Left colon (tissue), 2 donors: ENCODE measurements around the gene PYGL. TPM values are rescaled to one million over a fixed set of nuclear protein-coding genes. Genes with fewer than 3 reads are reported as not detected.

ENCODE experiments used
- ATAC-seq: fragments of 200-7000 bp; cut with Tn5 transposase; one replicate; pipeline ENCODE4 v1.9.1; 2020; ENCODE audit warnings: mild to moderate bottlenecking, moderate library complexity
- DNase-seq, 2 donors: peaks; one replicate each; pipeline ENCODE4 v3.0.0-alpha.2; 2020
- intact Hi-C, 2 donors: fragments of 100-400 bp; cut with DNase I in 1 of 2; cut with micrococcal nuclease in 1 of 2; formaldehyde crosslinking; loops; one replicate each; pipeline versions ENCODE4 v1.11.2 to v1.14.0; 2022; cut with DNase I, micrococcal nuclease
- long read RNA-seq: library from polyadenylated mRNA; unstranded; transcript quantifications from one replicate; pipeline ENCODE4 v2.0.0, GENCODE V29; 2021
- total RNA-seq, 2 donors: library from RNA; stranded (reverse); fragmentation: NEBNext Ultra II Directional; extraction: Animal tissue kit (Norgen Biotek cat#: 25700); gene quantifications; one replicate each; pipeline ENCODE4 v1.2.1, GENCODE V29; 2021
- donor health status: DM: no; HTN: no; CAD: no.
- donor health status: DM: yes; HTN: yes; CAD: no.

PYGL gene
- 10 to 100 TPM; 32.9 to 55.6 TPM for total RNA-seq
- long read RNA-seq, transcript PYGL-201 (20 exons, 3,048 nt) = major isoform, 35 of 55 reads
- long read RNA-seq, partial matches to known transcripts = 13 of 55 reads
- long read RNA-seq, other reads (novel, unspliced or antisense) = 5 of 55 reads

DNA sequence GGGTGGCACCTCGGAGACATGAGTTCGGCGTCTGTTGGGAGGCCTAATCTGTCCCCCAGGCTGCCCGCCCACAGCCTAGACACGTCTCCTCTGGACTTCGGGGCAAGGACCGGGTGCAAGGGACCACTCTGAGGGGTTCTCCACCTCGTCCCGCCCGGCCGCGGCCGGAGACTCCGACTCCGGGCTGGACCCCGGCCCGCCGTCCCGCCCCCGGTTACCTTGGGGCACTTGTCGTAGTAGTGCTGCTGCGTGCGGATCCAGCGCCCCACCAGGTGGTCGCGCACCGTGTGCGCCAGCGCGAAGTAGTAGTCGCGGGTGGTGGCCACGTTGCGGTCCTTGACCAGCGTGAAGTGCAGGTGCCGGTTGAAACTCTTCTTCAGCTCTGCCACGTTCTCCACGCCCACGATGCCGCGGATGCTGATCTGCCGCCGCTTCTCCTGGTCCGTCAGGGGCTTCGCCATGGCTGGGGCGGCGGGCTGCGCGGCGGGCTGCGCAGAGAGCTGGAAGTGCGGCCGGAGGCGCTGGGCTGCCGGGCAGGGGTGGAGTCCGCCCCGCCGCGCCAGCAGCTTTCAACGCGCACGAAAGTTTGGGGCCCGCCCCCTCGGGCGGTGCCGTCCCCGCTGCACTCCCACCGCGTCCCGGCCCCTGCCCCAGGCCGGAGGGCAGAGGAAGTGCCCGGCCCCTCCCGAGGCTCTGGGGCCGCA is at the start of gene PYGL:
TSS of gene PYGL (minus strand) at position 541 of the 704 bp plus-strand sequence. CDS start at position 461, 80 bp downstream.
- ATAC-seq (peak; percentile 89), DNase-seq (peak; percentile 74 to 81)
- intact Hi-C loops = no loop called here

DNA sequence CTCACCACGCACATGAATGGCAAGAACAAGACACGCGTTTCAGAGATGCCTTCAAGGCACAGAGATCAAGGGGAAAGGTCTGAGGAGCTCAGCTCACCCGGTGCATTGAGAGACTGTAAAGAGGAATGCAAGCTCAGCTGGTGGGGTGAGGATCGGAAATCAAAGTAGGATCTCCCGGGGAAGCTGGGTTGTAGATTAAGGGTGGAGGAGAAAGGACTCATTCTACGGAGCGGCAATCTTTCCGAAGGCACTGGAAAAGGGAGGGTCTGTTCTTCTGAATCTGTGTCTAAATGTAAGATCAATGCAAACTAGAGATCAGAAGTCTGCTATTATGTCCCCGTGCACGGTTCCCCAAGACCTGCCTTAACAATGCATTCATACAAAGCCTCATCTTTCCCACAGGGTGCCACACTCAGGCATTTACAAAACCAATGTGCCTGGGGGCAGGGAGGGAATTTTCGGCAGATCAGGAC is 41.6 kb upstream of the PYGL start:
- intact Hi-C loops = no loop called here
- ATAC-seq = no peak
- DNase-seq = no peak

DNA sequence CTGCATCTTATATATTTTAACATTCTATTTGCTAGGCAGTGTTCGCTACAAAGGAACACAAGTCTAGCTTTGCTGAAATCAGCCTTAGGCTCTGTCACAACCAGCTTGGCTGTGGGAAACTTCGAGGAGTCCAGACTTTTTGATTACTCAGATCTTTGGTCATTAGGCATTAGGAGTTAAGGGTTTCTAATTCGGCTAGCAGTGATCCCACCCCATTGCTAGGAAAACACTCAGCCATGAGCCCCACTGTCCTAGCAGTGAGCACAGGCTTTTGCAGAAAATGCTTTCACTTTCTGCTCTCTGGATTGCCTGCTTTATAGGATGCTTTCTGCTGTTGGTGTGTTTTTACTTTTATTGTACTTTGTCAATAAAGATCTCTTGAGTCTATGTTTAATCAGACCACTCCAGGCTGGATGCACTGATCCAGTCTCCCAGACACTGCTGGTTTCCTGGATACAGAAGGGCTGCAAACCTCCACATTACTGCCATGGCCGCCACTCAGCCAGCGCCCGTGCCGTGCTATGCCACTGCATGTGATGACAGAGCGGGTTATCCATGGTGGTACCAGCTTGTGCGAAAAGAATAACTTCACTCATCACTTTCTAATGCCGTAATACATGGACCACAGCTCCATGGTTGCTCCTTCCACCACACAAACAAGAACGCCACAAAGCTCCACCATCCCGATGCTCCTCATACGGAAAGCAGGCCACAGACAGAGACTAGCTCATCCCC is 41.0 kb upstream of the PYGL start:
- intact Hi-C loops = no loop called here
- DNase-seq = no peak
- peak; percentile 23 for ATAC-seq

DNA sequence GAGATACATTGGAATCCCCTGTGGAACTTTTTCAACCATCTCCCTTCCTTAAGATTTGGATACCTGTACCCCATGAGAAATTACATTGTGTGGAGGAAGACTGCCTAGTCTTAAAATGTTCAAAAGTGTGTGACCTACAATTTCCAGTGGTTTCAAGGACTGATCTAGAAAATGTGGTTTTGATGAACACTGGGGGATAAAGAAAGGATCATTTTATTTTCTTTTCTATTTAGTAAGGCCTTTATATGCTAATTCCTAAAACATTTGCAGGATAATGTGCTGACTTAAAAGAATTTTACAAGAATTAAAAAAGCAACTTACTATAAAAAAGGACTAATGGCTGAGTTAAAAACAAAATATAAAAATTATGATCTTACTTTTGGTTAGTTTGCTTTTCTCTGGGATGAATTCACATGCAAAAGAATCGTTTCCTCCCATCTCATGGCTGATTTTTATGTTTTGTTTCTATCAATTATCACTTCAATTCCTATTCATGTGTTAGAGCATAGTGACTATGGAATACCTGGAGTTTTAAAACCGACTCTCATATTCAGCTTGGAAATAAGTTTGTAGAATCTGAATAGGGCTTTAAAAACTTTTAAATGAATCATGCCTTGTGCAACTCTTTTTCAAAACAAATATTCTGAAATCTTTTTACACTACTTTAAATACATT is 39.9 kb upstream of the PYGL start:
- no peak for ATAC-seq
- no peak for DNase-seq
- intact Hi-C loops = no loop called here

DNA sequence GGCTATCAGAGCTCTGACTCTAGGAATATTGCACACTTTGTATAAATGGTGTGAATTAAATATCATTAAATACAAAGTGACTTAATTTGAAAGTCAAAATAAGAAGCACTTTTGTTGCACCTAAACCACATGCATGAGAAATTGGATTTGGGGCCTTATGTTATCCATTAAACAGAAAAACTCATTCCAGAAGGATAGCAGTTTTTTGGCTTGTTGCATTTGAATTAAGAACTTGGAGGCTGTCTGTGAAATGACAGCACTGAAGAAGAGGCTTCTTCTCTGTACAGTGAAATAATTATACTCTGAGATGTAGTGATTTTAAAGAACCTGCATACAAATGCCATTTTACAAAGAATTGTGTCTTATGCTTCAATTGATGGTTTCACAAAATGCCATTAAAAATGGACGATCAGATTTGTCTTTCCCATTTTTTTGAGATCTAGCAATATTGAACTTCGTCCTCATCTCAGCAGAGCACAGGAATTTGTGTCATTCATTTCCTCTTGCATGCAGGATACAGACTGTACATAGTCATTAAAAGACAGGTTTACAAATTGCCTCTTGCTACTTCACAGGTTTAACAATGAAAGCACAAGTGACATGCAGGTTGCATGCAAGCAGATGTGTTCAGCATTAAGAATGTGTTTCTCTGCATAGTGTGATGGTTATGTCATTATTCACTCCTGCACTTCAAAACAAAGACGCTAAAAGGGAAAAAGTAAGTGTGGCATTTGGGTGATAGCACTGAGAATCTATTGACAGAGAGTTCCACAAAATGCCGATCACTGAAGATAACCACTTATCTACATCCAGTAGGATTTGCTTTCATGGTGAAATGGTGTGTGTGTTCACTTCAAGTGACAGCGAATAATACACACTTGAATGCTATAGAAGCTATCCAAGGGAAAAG is 35.9 kb upstream of the PYGL start:
- intact Hi-C loops = no loop called here

DNA sequence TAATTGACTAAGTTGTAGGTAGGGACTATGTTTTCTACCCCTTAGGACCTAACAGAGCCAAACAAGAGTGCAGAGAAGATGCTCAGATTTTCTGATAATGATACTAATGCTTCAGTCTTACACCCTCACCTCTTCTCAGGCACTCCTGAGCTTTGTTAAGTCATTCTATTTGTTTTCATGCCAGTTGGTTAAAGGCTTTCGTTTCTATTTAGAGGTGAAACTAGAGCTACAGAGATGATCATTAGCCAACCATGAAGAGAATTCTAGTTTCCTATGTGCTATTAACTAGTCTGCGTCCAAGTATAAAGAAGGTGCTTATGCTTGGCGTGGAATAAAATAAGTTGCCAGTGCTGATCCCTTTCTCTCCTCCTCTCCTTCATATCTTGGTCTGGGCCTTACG is 34.6 kb upstream of the PYGL start:
- intact Hi-C loops = no loop called here
- no peak for ATAC-seq
- no peak for DNase-seq

More for the DNA sequence above, 35.9 kb upstream of the PYGL start:
- no peak for DNase-seq
- peak; percentile 83 for ATAC-seq

DNA sequence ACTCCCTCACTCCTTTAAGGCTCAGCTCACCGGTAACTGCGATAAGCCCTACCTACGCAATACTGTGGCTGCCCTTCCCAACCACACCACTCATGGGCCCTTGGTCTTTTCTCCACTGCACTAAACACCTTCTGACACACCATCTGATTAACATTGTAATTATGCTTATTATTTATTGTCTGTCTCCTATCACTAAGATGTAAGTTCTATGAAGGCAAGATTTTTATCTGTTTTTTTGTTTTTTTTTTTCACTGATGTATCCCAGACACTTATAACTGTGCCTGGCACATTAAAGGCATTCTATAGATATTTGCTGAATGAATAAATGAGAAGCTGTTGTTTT is 34.2 kb upstream of the PYGL start:
- ATAC-seq (no peak), DNase-seq (no peak)
- intact Hi-C loops = no loop called here

DNA sequence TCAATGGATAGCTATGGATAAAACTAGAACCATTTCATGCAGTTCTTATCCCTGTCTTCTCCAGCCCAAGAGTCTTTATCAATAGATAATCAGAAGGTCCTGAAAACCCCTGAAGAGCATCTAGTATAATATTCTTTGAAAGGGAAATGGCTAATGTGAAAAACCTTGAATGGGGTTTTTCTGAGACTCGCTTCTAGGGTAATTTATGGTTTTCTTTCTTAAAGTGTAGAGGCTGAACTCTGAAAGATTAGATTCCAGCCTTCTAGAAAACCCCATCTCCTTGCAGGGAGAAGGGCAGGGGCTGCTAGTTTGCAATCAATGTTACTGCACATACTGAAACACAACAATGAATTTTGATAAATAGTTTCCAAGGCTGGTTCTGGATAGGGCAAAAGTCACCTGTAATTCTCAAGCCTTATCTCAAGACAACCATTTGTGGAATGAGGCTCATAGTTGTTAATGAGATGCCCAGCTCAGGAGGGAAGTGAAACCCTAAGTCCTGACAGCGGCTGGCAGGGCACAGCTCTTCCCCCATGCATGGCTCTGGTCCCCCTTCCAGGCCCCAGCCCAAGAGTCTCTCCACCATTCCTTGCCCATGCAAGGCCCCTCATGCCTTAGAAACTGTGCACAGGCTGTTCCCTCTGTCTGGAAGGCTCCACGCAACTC is 33.7 kb upstream of the PYGL start:
- ATAC-seq (no peak), DNase-seq (no peak)
- intact Hi-C loops = no loop called here

DNA sequence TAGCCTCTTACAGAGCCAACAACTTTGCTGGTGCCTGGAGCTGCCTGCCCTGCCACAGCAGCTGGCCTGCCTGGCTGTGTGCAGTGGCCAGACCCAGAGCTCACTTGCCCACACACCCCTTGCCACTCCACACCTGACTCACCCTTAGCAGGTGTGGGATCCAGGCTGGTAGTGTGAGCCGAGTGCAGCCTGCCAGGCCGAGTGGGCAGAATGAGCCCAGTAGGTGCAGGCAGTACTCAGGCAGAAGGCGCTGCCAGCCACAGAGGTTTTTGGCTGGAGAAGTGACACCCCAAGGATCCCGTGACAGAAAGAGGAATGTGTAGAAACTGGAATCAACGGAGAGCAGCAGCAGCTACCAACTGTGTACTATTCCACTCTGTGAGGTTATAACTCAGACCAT is 29.8 kb upstream of the PYGL start:
- intact Hi-C loops = no loop called here
- no peak for ATAC-seq
- no peak for DNase-seq

DNA sequence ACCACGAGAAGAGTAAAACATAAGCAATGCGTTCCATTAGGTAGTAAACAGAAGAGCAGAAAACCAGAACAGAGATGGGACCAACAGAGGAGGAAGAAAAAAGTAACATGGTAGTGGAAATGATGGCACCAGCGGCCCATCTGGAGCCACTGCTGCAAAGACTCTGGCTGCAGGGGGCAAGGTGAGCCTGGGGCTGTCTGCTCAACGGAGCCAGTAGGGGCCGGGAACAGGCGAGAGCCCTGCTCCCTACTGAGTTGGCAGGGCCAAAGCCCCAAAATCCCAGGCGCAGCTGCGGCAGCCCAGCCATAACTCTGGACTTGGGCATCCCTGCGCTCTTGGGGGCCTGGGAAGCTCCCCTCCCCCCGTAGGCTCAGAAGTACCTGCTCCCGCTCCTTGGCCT is 28.5 kb upstream of the PYGL start:
- ATAC-seq (no peak), DNase-seq (no peak)
- intact Hi-C loops = no loop called here

DNA sequence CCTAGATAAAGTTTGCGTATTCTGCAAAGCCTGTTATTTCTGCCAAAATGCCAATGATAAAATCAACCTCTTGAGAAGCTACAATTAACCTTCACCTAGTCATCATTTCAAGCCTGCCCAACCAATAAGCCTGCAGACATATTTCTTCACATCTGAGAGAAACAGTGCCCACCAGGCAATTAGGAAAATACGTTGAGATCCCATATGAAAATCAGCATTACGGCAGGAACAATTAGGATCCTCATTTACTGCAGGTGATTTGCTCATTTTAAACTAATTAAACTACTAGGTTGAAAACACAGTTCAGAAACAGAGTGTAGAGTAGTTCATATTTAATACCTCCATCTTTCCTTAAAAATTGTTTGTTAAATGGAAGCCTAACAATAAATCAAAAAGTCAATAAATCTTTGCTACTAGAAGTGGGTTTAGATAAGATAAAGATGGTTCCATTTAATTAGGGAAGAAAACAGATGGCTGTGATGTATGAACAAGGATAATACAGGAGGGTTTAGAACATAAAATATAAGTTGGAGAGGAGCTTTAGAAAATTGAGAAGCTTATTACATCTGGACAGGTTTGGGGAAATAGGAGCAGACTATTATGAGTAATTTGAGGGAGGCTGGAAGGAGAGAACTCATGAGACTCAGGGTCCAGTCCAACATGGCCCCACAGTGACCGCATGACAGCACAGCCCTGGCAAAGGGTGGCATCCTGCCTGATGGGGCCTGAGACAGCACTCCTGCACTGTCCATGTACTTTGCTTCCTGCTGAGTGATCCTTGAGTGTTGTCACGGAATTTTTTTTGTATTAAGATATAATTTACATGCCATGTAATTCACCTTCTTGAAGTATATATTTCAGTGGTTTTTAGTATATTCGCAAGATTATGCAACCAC is 26.9 kb upstream of the PYGL start:
- DNase-seq (no peak), ATAC-seq (no peak)
- intact Hi-C loops = no loop called here

DNA sequence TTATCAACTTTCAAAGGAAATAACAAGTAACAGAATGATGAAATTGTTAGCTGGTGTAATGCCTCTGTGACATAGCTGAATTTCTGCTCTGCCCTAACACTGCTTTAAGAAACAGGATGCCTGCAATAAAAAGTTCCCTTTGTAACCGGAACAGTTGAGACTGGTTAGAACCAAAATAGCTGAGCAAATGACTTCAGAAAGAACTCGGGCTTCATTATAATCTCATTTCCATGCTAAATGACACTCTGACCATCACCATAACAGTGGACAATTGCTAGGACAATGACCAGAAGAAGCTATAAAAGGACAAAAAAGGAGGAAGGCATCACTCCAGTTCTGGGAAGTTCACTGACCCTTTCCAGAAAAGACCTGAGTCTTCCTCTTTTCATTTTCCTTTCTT is 23.5 kb upstream of the PYGL start:
- no peak for DNase-seq
- intact Hi-C loops = no loop called here
- no peak for ATAC-seq

DNA sequence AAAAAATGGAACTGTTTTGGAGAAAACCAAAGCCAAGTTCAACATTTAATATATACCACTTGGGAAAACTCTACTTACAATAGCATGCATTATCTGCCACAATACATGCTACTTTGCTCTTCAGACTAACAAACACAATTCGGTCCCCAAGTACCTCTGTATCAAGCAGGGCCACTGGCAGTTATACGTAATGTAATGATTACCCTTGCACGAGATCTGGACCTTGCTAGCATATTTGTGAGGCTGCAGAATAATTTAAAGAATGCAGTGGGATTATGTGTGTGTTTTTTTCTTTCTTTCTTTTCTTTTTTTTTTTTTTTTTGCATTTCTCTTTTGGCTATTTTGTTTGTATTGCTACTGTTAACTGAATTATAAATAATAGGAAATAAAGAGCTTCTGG is 22.8 kb upstream of the PYGL start:
- no peak for ATAC-seq
- no peak for DNase-seq
- intact Hi-C loops = no loop called here

DNA sequence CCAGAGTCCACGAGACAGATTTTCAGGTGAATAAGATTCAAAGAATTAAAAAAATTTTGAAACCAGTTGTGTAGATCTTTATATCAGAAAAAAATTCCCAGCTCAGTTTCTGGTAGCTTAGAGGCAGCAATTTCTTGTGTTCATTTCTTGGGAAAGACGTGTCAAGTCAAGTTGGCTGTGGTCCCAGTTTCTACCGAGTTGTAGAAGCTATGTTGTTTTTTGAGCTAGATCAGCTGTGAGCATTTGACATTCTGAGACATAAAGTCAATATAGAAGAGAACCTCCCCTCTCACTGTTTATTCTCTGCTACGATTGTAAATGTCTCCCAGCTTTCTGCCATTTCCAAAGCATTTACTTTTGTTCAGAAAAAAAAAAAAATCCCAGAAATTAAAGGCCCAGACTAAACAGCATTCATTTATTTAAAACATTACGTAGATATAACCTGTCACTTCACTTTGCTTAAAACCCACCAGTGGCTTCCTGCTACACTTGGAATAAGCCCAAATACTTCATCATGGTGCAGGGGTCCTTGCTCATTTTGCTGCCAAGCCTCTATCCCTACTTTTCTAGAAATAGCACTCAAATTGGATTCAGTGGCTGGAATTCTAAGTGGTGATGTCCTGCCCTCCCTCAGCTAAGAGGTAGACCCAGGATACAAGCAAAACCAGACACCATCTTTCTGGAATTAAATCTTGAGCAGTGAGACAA is 20.6 kb upstream of the PYGL start:
- peak; percentile 32 to 42 for DNase-seq
- no peak for ATAC-seq
- intact Hi-C loops = no loop called here

DNA sequence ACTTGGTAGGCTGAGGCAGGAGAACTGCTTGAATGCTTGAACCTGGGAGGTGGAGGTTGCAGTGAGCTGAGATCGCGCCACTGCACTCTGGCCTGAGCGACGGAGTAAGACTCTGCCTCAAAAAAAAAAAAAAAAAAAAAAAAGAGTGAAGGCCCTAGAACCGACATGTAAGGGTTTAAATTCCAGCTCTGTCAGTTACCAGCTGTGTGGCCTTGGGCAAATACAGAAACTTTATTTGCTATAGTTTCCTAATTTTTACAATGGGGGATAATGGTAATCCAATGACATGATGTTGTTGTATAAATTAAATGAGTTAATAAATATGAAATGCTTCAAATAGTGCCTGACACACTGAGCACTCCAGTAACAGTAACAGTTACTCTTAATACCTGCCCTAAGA is 19.6 kb upstream of the PYGL start:
- ATAC-seq = no peak

DNA sequence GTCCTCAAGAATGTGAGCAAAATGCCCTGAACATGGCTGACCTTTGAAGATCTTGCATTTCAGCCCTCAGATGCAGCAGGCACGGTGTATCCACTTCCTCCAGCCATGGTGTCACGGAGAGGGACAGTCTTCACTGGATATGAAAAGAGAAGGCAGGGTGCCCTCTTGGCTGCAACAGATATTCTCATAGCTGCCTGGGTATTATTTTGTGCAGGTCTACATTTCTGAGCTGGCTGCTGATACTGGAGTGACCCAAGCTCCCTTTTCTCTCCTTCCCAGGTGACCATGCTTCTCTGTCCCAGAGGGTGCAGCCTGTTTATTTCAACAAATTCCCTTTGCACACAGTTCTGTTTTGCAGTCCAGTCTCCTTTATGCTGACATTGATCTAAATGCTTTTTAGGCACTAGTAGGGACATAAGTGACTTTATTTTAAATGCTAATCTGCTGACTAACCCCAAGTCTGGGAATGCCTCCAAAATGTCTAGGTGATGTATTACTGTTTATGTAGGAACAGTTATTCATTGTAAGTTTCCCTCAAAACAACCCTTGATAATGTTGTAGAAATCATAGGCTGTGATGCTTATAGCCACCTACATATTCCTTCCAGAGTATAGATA is 17.4 kb upstream of the PYGL start:
- intact Hi-C loops = no loop called here
- ATAC-seq (no peak), DNase-seq (no peak)

More for the DNA sequence above, 19.6 kb upstream of the PYGL start:
- intact Hi-C loops = no loop called here
- DNase-seq = no peak
